GM12878 (cell line): Measurements from ENCODE around the gene PHF1. TPM values are rescaled to one million over a fixed set of nuclear protein-coding genes. Genes with fewer than 3 reads are reported as not detected.

Source experiments
- ATAC-seq: fragments of 200-7000 bp; cut with Tn5 transposase; 3 replicates; pipeline ENCODE4 v1.9.1; 2020; ENCODE audit warnings: mild to moderate bottlenecking, moderate library complexity
- BruUV-seq: library from RNA; stranded (reverse); fragments of 400-500 nt; replicated peaks from 2 replicates; lab custom pipeline; 2021; lab: Mats Ljungman, UMichigan
- CTCF ChIA-PET: fragments of 300-600 bp; sonication (Branson Sonifier 250); formaldehyde crosslinking; extraction: SDS; loops from one replicate; lab custom pipeline; 2021; ENCODE audit warnings: inconsistent platforms; lab: Yijun Ruan, JAX
- POLR2A ChIA-PET: fragments of 350-600 bp; formaldehyde crosslinking; extraction: SDS; loops from one replicate; lab custom pipeline; 2021; ENCODE audit warnings: inconsistent platforms; lab: Charles Lee
- RAD21 ChIA-PET: fragments of 300-600 bp; sonication (Branson Sonifier 250); formaldehyde crosslinking; loops from one replicate; lab custom pipeline; 2023; ENCODE audit warnings: antibody characterized with exemption; ENCODE audit not compliant: unreplicated experiment; lab: Charles Lee
- SMC1A ChIA-PET: fragments of 300-600 bp; sonication (Branson Sonifier 250); formaldehyde crosslinking; loops from one replicate; lab custom pipeline; 2023; ENCODE audit not compliant: unreplicated experiment, uncharacterized antibody; lab: Charles Lee
- DNase-seq: peaks from one replicate; pipeline ENCODE4 v3.0.0-alpha.2; 2011; ENCODE audit warnings: low read depth, low spot score
- FAIRE-seq: peaks from 3 replicates; lab custom pipeline; 2011; peaks lifted over from hg19 to GRCh38; lab: Jason Lieb, UNC
- H2AFZ ChIP-seq: 2 replicates; pipeline ENCODE4 v1.6.0; 2011; ENCODE audit warnings: low read depth, low read length, control low read depth; ENCODE audit not compliant: control insufficient read depth
- H3K27ac ChIP-seq: 2 replicates; pipeline ENCODE4 v1.5.1; 2011; ENCODE audit warnings: control low read depth; ENCODE audit not compliant: control insufficient read depth, insufficient read depth
- H3K27me3 ChIP-seq, 2 experiments: replicated peaks in 1 of 2; 2 replicates each; pipeline versions ENCODE4 v1.6.0 to v1.6.1; 2011; ENCODE audit warnings: low read length in 1 of 2; ENCODE audit not compliant: control insufficient read depth in 2 of 2, insufficient read depth in 2 of 2
- H3K36me3 ChIP-seq, 2 experiments: 2 replicates each; pipeline ENCODE4 v1.5.1; 2011; ENCODE audit warnings: low read length in 1 of 2; ENCODE audit not compliant: control insufficient read depth in 2 of 2, insufficient read depth in 2 of 2
- H3K4me1 ChIP-seq: 2 replicates; pipeline ENCODE4 v1.6.1; 2011; ENCODE audit warnings: mild to moderate bottlenecking, low read length, moderate library complexity, mixed read lengths; ENCODE audit not compliant: control insufficient read depth, insufficient read depth
- H3K4me2 ChIP-seq: 2 replicates; pipeline ENCODE4 v1.6.0; 2011; ENCODE audit warnings: control low read depth; ENCODE audit not compliant: control insufficient read depth, insufficient read depth
- H3K4me3 ChIP-seq: fragments of 200-600 bp; sonication (generic); 2 replicates; pipeline ENCODE4 v1.5.1; 2016
- H3K79me2 ChIP-seq: 2 replicates; pipeline ENCODE4 v1.6.0; 2011; ENCODE audit warnings: low read length; ENCODE audit not compliant: control insufficient read depth, insufficient read depth
- H3K9ac ChIP-seq: 2 replicates; pipeline ENCODE4 v1.8.0; 2011; ENCODE audit warnings: low read length, control low read depth, mixed read lengths; ENCODE audit not compliant: control insufficient read depth, insufficient read depth
- H3K9me3 ChIP-seq: replicated peaks from 3 replicates; pipeline ENCODE4 v1.5.1; 2011; ENCODE audit warnings: mild to moderate bottlenecking, low read length; ENCODE audit not compliant: control insufficient read depth, insufficient read depth
- H4K20me1 ChIP-seq: 2 replicates; pipeline ENCODE4 v1.6.0; 2011; ENCODE audit not compliant: control insufficient read depth, insufficient read depth
- ASH2L ChIP-seq: fragments of 300-600, 200-600 bp; sonication (generic); IDR thresholded peaks from 2 replicates; pipeline ENCODE4 v1.6.1; 2017; ENCODE audit warnings: low read depth, mild to moderate bottlenecking, borderline replicate concordance
- CHD1 ChIP-seq: IDR thresholded peaks from 2 replicates; pipeline ENCODE4 v1.6.1; 2012; ENCODE audit warnings: low read depth, low read length, improper control_type of control experiment
- CHD2 ChIP-seq: IDR thresholded peaks from 2 replicates; pipeline ENCODE4 v1.6.1; 2011; ENCODE audit warnings: low read depth, low read length, improper control_type of control experiment, borderline replicate concordance
- ETV6 ChIP-seq, 2 experiments: fragments of 450-650 bp in 1 of 2; IDR thresholded peaks in 1 of 2; conservative IDR thresholded peaks in 1 of 2; 2 replicates each; pipeline ENCODE4 v1.6.1; 2014; ENCODE audit warnings: antibody characterized with exemption in 1 of 2, borderline replicate concordance in 1 of 2, low read depth in 1 of 2, mild to moderate bottlenecking in 1 of 2, moderate library complexity in 1 of 2
- GATAD2B ChIP-seq: fragments of 450-650 bp; conservative IDR thresholded peaks from 2 replicates; pipeline ENCODE4 v1.6.1; 2017; ENCODE audit warnings: low read depth, mild to moderate bottlenecking, moderate library complexity
- IKZF2 ChIP-seq, 2 experiments: fragments of 450-650 bp; IDR thresholded peaks; 2 replicates each; pipeline ENCODE4 v1.6.1; 2017; ENCODE audit warnings: mild to moderate bottlenecking in 2 of 2, moderate library complexity in 2 of 2
- MTA3 ChIP-seq: IDR thresholded peaks from 2 replicates; pipeline ENCODE4 v1.6.1; 2012; ENCODE audit warnings: low read length, inconsistent platforms, borderline replicate concordance
- NFYB ChIP-seq: IDR thresholded peaks from 2 replicates; pipeline ENCODE4 v1.6.1; 2011; ENCODE audit warnings: low read depth, mild to moderate bottlenecking, low read length, improper control_type of control experiment, moderate library complexity; ENCODE audit not compliant: insufficient read depth
- NR2F1 ChIP-seq: fragments of 450-650 bp; conservative IDR thresholded peaks from 2 replicates; pipeline ENCODE4 v1.6.1; 2017; ENCODE audit warnings: mild to moderate bottlenecking
- RB1 ChIP-seq: fragments of 450-650 bp; formaldehyde crosslinking; IDR thresholded peaks from 2 replicates; pipeline ENCODE4 v1.6.1; 2017; ENCODE audit warnings: mild to moderate bottlenecking, borderline replicate concordance
- SMAD1 ChIP-seq: fragments of 450-650 bp; IDR thresholded peaks from 2 replicates; pipeline ENCODE4 v1.6.1; 2018; ENCODE audit warnings: mild to moderate bottlenecking, low read depth; ENCODE audit not compliant: partially characterized antibody
- SPI1 ChIP-seq: IDR thresholded peaks from 2 replicates; pipeline ENCODE4 v1.6.1; 2011; ENCODE audit warnings: low read depth, mild to moderate bottlenecking, low read length, moderate library complexity, borderline replicate concordance; ENCODE audit not compliant: insufficient read depth
- SREBF1 ChIP-seq: IDR thresholded peaks from 2 replicates; pipeline ENCODE4 v1.6.1; 2012; ENCODE audit warnings: mild to moderate bottlenecking, low read length
- TCF7 ChIP-seq: IDR thresholded peaks from 2 replicates; pipeline ENCODE4 v1.6.1; 2014; ENCODE audit warnings: antibody characterized with exemption, borderline replicate concordance
- WGBS: methylation state at CpG from one replicate; pipeline ENCODE4 v1.1.6; 2016; ENCODE audit warnings: low lambda C conversion rate; ENCODE audit not compliant: insufficient replicate concordance, insufficient coverage; ENCODE audit errors: missing lambda C conversion rate; 5-methylcytosine and 5-hydroxymethylcytosine counted together
- in situ Hi-C: fragments of 300-500 bp; cut with MboI; formaldehyde crosslinking; loops from 9 replicates; pipeline ENCODE4 v1.14.3; 2018; ENCODE audit warnings: mixed read lengths
- intact Hi-C: fragments of 100-400 bp; cut with micrococcal nuclease; formaldehyde crosslinking; loops from one replicate; pipeline ENCODE4 v1.14.2; 2022; ENCODE audit not compliant: unreplicated experiment
- polyA plus RNA-seq, 11 experiments: library from polyadenylated mRNA; depleted of rRNA in 4 of 11; unstranded in 6 of 11; stranded (reverse) in 5 of 11; fragments of >200 nt; fragmentation: Nextera tagmentation in 4 of 11; fragmentation: Illumina TruSeq in 1 of 11; extraction: Ambion mirVana in 4 of 11; extraction: Trizol in 1 of 11; gene quantifications; 1 replicate in 1 of 11; 2 replicates in 10 of 11; pipeline versions ENCODE4 v1.2.1 to v1.2.3, GENCODE V29; 2011 to 2016; ENCODE audit warnings: inconsistent platforms in 2 of 11, missing spikeins in 2 of 11, low read depth in 1 of 11
- total RNA-seq, 4 experiments: library from RNA; depleted of rRNA in 3 of 4; stranded (reverse); fragments of >200 nt in 3 of 4; fragmentation: Illumina TruSeq in 1 of 4; extraction: Trizol in 1 of 4; gene quantifications; 2 replicates each; pipeline versions ENCODE4 v1.2.1 to v1.2.3, GENCODE V29; 2013 to 2021
- TF ChIP-seq, protein P1 (sequence below): fragments of 450-650 bp; conservative IDR thresholded peaks from 2 replicates; pipeline ENCODE4 v1.6.1; 2017; ENCODE audit warnings: mild to moderate bottlenecking, moderate library complexity
- TF ChIP-seq, protein P2 (sequence below): fragments of 450-650 bp; formaldehyde crosslinking; IDR thresholded peaks from 2 replicates; pipeline ENCODE4 v1.4.0; 2022; ENCODE audit warnings: mild to moderate bottlenecking, moderate library complexity

PHF1 gene
- total and polyA plus RNA-seq, 10 of the 15 experiments (the other 5 are each of a cell fraction or from before 2014, with no cell fraction given), result 1.3 to 17.8 (median 6.2) TPM

DNA sequence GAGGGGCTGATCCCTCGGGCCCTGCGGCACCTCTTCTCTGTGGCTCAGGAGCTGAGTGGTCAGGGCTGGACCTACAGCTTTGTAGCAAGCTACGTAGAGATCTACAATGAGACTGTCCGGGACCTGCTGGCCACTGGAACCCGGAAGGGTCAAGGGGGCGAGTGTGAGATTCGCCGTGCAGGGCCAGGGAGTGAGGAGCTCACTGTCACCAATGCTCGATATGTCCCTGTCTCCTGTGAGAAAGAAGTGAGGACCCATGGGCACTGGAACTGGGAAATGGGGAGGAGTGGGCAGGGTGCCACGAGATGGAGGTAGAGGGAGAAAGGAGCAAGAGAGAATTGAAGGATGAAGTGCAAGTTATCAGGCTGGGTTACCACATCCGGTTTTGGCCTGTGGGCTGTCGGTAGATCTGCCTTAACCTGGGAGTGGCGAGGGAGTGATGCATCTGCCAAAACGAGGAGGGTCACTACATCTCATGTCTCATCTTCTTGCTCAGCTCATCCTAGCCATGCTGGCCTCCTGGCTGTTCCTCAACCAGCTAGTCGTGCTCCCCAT is 5.4 kb upstream of the PHF1 start:
- FAIRE-seq, result no peak
- Histone ChIP-seq H3K9ac (no peak overlapping the region), H3K27me3 (no peaks in the 10 kb centered on the region), H3K9me3 (no peaks in the 10 kb centered on the region), H3K79me2 (no peaks in the 10 kb centered on the region), H3K4me2 (no peak overlapping the region), H3K36me3 (peaks cover 33 to 34% of the 10 kb centered on the region in 2 experiments), H3K4me3 (no peak overlapping the region), H2AFZ (no peak overlapping the region), H3K4me1 (peaks cover 7% of the 10 kb centered on the region; the same call in 1 of the 2 replicates), H4K20me1 (no peaks in the 10 kb centered on the region), H3K27ac (no peak overlapping the region)
- WGBS, result 78% methylated on average over 15 of the region's 15 CpGs
- RAD21 ChIA-PET, result no interaction called here
- BruUV-seq, result no TSS peak
- POLR2A ChIA-PET, result interaction anchor here (0.6 kb wide), 1 partner anchor 51 kb away, joined by 5 read pairs; no protein-coding TSS in a partner anchor
- SMC1A ChIA-PET, result no interaction called here
- DNase-seq, result no peak
- CTCF ChIA-PET, result interaction anchor here (1.4 kb wide), 1 partner anchor 92 kb away, joined by 4 read pairs; the partner anchor contains the start of gene TAPBP
- intact Hi-C loops (no loop called here), in situ Hi-C loops (no loop called here)
- ATAC-seq, result no peak
- TF ChIP-seq RB1, result no peak
- no peak for TF ChIP-seq IKZF2 (IDR thresholded peaks at IDR 0.05)
- no peak for TF ChIP-seq MTA3
- TF ChIP-seq ASH2L, result no peak
- TF ChIP-seq NFYB, result no peak
- no peak for TF ChIP-seq TCF7
- no peak for TF ChIP-seq GATAD2B
- TF ChIP-seq CHD1, result no peak
- no peak for TF ChIP-seq ETV6 (conservative IDR thresholded peaks at IDR 0.05 in 1 of 2, IDR thresholded peaks at IDR 0.05 in 1 of 2; ENCODE audit: borderline replicate concordance in 1 of 2, low read depth in 1 of 2)
- TF ChIP-seq, protein P1, sequence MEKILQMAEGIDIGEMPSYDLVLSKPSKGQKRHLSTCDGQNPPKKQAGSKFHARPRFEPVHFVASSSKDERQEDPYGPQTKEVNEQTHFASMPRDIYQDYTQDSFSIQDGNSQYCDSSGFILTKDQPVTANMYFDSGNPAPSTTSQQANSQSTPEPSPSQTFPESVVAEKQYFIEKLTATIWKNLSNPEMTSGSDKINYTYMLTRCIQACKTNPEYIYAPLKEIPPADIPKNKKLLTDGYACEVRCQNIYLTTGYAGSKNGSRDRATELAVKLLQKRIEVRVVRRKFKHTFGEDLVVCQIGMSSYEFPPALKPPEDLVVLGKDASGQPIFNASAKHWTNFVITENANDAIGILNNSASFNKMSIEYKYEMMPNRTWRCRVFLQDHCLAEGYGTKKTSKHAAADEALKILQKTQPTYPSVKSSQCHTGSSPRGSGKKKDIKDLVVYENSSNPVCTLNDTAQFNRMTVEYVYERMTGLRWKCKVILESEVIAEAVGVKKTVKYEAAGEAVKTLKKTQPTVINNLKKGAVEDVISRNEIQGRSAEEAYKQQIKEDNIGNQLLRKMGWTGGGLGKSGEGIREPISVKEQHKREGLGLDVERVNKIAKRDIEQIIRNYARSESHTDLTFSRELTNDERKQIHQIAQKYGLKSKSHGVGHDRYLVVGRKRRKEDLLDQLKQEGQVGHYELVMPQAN, result no peak
- TF ChIP-seq SREBF1, result no peak
- no peak for TF ChIP-seq CHD2
- TF ChIP-seq SPI1, result no peak
- TF ChIP-seq NR2F1, result no peak
- TF ChIP-seq, protein P2, sequence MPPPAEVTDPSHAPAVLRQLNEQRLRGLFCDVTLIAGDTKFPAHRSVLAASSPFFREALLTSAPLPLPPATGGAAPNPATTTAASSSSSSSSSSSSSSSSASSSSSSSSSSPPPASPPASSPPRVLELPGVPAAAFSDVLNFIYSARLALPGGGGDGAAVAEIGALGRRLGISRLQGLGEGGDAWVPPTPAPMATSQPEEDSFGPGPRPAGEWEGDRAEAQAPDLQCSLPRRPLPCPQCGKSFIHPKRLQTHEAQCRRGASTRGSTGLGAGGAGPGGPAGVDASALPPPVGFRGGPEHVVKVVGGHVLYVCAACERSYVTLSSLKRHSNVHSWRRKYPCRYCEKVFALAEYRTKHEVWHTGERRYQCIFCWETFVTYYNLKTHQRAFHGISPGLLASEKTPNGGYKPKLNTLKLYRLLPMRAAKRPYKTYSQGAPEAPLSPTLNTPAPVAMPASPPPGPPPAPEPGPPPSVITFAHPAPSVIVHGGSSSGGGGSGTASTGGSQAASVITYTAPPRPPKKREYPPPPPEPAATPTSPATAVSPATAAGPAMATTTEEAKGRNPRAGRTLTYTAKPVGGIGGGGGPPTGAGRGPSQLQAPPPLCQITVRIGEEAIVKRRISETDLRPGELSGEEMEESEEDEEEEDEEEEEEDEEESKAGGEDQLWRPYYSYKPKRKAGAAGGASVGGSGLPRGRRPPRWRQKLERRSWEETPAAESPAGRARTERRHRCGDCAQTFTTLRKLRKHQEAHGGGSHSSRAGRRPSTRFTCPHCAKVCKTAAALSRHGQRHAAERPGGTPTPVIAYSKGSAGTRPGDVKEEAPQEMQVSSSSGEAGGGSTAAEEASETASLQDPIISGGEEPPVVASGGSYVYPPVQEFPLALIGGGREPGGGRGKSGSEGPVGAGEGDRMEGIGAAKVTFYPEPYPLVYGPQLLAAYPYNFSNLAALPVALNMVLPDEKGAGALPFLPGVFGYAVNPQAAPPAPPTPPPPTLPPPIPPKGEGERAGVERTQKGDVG, result no peak
- TF ChIP-seq SMAD1, result no peak
- TF ChIP-seq, all 136 proteins: peak for 0
